HG03571 (cell line): ENCODE results near the gene ANP32A.

Experiments
- ATAC-seq: cut with Tn5 transposase; IDR thresholded peaks from one replicate; pipeline ENCODE4 v1.9.1; 2021; ENCODE audit not compliant: unreplicated experiment

Gene ANP32A

GRCh38 chr15:68800875-68801274 is 19.8 kb downstream of the ANP32A start:
- no peak for ATAC-seq

DNA sequence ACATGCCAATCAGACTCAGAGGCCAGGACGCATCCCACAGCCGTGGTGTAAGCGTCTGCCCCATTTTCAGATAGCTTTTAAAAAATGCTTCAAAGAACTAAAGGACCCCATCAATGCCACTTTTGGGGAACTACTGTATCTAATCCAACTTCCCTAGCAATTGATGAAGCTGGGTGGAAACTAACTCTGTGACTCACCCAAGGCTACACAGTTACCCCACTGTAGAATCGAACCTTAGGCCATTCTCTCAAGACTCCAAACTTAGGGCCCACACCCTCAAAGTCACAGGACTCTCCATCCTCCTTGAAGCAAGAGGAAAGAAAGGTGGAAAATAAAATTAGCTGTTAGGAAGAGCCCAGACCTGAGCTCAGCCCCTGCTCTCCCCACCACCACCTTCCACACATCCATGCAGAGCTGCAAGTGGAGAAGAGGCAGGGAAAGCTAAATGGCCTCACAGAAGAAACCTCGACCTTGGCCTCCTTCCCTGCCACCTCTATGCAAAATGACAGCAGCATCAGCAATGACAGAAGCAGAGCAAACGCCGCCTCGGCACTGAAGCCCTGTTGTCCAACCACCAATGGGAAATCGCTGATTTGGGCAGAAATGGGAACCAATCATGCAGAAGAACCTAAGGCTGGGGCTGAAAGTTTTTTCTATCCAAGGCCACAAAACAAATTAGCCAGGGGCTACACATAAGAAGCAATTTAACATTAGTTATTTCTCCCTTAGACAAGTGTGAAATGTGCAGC is 22.2 kb downstream of the ANP32A start:
- no peak for ATAC-seq

GRCh38 chr15:68797599-68798345 is 22.9 kb downstream of the ANP32A start:
- ATAC-seq = no peak

- no peak for ATAC-seq
These were observed 23.5 kb downstream of the ANP32A start for GRCh38 chr15:68797191-68797590.

DNA sequence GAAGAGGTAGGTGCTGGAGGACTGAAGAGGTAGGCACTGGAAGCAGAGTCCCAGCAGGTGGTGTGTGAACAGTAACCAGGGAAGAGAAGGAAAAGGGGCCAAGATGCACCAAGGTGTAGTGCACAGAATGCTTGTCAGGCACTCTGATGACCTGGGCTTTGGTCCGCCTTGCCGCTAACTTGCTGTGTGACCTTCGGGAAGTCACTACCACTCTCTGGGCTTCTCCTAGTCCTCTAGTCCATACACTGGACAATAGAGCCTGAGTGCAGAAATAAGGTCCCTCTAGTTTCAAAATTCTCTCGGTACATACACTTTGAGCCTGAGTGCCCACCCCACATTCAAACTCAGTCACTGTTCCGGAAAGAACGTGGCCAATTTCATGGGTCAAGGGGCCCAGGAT is 24.1 kb downstream of the ANP32A start:
- no peak for ATAC-seq

- peak; percentile 46 for ATAC-seq
These were observed 25.3 kb downstream of the ANP32A start for GRCh38 chr15:68795298-68795848.

GRCh38 chr15:68794863-68795262 is 25.8 kb downstream of the ANP32A start:
- ATAC-seq = no peak

- no peak for ATAC-seq
These were observed 26.4 kb downstream of the ANP32A start for GRCh38 chr15:68794307-68794706.

DNA sequence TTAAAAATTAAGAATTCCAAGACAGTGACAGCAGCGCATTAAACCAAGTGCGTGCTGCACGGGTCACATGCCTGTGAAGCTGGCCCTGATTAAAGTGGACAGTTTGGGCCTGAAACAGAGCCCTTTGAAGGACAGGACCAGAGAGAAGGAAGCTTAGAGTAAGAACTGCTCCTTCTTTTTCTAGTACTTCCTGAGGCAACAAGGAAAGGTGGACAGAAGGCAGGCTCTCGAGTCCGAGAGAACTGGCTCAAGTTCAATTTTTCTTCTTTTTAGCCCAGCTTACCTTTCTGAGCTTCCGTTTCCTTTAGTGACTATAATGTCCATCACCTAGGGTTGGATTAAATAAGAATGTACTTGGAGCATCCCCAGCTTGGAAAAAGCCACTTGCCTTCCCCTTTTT is 26.9 kb downstream of the ANP32A start:
- no peak for ATAC-seq

DNA sequence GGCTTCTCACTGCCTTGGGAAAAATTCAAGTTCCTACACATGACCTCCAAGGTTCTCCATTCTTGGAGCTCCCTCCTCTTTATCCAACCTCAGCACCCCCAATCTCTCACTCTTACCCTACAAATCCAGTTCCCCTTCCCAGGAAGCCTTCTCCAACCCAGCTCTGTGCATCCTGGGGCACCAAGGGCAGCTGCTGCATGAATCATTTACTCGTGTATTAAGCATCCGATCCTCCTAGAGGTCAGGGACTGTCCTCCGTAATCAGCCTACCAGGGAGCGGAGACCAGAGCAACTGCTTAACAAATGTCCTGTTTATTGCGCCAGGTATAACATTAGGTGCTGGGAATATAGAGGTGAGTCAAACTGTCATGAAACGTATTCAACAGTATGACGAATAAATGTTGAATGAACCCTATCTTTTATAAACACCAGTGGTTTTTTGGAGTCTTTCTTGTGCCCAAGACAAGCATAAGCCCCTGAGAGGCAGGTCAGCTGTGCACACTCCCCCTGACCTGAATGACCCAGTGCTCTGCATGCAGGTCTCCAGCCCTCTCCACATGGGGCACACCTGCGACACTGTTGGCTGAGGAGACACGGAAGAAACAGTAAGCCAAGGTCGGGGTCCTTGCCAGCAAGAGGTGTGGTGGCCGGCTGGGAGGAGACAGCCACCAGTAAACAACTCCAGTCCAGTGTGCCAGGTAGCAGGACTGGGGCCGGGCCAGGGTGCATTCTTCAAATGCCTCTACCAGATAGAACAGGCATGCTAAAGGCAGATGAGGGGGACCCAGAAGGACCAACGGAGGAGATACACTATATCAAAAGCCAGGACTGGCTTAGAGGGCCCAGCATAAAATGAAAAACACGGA is 27.6 kb downstream of the ANP32A start:
- no peak for ATAC-seq

GRCh38 chr15:68791431-68792283 is 29.0 kb downstream of the ANP32A start:
- ATAC-seq = no peak

GRCh38 chr15:68790910-68791309 is 29.8 kb downstream of the ANP32A start:
- no peak for ATAC-seq

DNA sequence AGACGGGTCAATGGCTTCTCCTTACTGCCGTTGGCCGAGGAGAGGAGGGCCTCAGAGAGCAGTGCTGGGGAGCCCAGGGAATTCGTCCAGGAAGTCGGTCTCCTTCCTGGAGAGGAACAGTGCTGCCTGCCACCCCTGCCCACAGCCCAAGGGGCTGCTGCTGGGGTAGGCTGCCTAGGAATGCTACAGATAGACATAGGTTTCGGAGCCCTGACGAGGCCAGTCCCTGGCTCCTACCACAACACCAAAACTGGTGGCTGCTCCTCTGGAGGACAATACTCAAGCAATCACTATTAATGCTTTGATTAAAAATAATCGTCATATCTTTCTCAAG is 30.5 kb downstream of the ANP32A start:
- no peak for ATAC-seq

GRCh38 chr15:68789534-68790241 is 31.0 kb downstream of the ANP32A start:
- no peak for ATAC-seq

DNA sequence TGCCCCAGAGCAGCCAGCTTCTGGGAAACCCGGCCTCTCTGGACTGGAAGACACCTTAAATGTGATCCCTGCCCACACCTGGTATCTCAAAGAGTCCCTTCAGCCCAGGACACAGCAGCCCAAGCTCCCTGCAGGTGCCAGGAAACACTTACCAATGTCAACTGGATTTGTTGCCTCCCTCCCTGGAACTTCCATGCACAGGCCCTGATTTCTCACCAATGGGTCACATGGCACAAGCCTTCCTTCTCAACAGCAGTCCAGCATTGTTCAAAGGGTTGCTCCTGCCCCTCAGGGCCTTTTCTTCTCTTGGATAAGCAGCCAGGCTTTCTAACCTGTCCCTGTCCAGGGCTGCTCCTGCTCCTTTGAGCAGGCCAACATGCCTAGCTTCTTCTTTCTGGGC is 31.6 kb downstream of the ANP32A start:
- no peak for ATAC-seq

- no peak for ATAC-seq
These were observed 32.5 kb downstream of the ANP32A start for GRCh38 chr15:68788264-68788624.

DNA sequence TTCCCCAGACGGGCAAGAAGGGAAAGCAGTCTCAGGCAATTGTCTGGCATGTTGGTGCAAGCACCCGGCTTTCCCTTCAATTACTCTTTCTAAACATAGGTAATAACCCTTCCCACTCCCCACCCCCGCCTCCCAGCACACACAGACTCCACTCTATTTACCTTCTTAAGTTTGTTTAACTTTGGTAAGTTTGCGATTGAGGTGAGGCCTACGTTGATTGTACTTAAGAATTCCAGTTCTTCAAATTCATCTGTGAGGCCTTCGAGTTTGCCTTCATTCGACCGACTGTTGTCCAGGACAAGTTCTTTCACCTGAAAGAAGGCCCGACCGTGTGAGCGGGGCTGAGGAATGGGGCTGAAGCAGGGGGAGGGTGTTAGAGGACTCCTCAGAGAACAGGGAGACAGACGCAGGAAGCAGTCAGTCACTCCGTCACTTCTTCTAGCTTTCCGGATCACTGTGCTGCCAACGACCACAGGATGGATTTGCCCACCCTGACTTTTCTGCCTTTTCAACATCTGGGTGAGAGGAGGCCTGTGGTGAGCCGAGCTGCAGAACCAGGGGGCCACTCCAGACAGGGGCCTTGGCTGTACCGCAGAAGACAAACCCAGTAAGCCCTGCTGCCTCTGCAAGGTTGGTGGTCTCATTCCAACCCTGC is 33.0 kb downstream of the ANP32A start:
- no peak for ATAC-seq

DNA sequence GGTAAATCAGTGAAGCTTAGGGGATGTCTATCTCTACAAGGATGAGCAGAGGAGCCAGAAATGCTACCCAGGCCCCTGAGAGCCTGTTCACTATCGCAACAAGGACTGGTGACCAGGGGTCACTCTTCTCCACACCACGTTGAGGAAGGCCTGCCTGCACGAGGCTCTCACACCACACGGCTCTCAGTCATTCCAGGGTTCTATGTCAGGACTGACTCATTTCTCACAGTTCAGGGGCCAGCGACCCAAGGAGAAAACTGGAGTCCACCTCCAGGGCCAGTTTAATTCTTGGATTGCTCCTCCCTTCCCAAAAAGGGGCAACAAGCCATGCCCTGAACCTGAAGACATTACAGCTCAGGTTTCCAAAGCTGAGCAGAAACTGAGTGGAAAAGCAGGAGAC is 33.9 kb downstream of the ANP32A start:
- ATAC-seq = no peak

DNA sequence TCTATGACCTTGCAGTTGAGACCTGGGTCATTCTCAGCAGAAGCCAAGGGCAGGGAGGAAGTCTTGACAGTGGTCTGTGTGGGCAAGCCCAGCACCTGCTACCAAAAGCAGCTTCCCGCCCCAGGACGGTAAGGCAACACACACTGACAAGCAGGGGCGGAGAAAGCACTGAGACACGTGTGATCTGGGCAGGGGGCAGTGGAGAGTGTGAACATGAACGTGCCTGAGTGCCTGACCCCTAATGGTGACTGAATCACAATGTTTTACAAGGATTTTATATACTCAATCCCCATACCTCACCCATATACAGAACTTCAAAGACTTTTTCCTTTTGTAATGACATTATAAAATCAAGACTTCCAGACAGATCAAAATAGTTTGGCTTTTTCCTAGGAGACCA is 35.2 kb downstream of the ANP32A start:
- no peak for ATAC-seq
